ENCODE data around the gene TTI1. TPM values are rescaled to one million over a fixed set of nuclear protein-coding genes. Genes with fewer than 3 reads are reported as not detected.

TTI1 gene
- polyA plus RNA-seq, 1 of the 3 experiments (the other 2 are of a cell fraction), result 15.6 TPM

GRCh38 chr20:37997516-37997915 is 35.7 kb downstream of the TTI1 start:
- Histone ChIP-seq H3K27me3 (ENCODE audit: insufficient read depth) (no peaks in the 10 kb centered on the region), H4K20me1 (ENCODE audit: insufficient read depth) (peaks cover 6% of the 10 kb centered on the region; the same call in 1 of the 2 replicates), H3K27ac (ENCODE audit: low read depth in 2 of 2, low read length in 1 of 2) (no peak overlapping the region), H3K4me3 (ENCODE audit: low read depth in 2 of 2, low read length in 1 of 2) (no peak overlapping the region), H3K9ac (no peak overlapping the region), H3K4me2 (no peak overlapping the region), H3K9me3 (no peaks in the 10 kb centered on the region), H3K4me1 (ENCODE audit: control insufficient read depth in 1 of 2, insufficient read depth in 2 of 2, low read depth in 1 of 2, low read length in 1 of 2) (peaks cover 11 to 21% of the 10 kb centered on the region in 2 experiments), H3K79me2 (ENCODE audit: insufficient read depth) (no peaks in the 10 kb centered on the region), H2AFZ (ENCODE audit: low read depth) (no peak overlapping the region), H3F3A (replicated peaks; ENCODE audit: insufficient read depth) (peaks cover 14% of the 10 kb centered on the region), H3K9me2 (no peaks in the 10 kb centered on the region), H3K36me3 (replicated peaks in 1 of 2; ENCODE audit: control insufficient read depth in 1 of 2, insufficient read depth in 2 of 2, low read length in 1 of 2) (peaks cover 36 to 65% of the 10 kb centered on the region in 2 experiments)
- no peak for DNase-seq
- POLR2A ChIA-PET, result interaction anchor here (0.7 kb wide), 1 partner anchor 86 kb away, joined by 7 read pairs; no protein-coding TSS in a partner anchor
- TF ChIP-seq MEF2A (IDR thresholded peaks at IDR 0.05; ENCODE audit: borderline replicate concordance, low read depth), result no peak
- no peak for TF ChIP-seq ZBTB33 (IDR thresholded peaks at IDR 0.05; ENCODE audit: borderline replicate concordance, low read depth)
- TF ChIP-seq EP300 (IDR thresholded peaks at IDR 0.05; ENCODE audit: borderline replicate concordance in 1 of 2, low read depth in 1 of 2, low read length in 1 of 2), result no peak
- TF ChIP-seq SMC3 (IDR thresholded peaks at IDR 0.05; ENCODE audit: low read depth, low read length), result no peak
- no peak for TF ChIP-seq PBX3 (IDR thresholded peaks at IDR 0.05)
- TF ChIP-seq POLR2AphosphoS5 (IDR thresholded peaks at IDR 0.05; ENCODE audit: low read depth, low read length), result no peak
- TF ChIP-seq RXRA (IDR thresholded peaks at IDR 0.05; ENCODE audit: borderline replicate concordance, low read depth), result no peak
- TF ChIP-seq FOXM1 (IDR thresholded peaks at IDR 0.05; ENCODE audit: low read depth), result no peak
- no peak for TF ChIP-seq JUND (IDR thresholded peaks at IDR 0.05)
- WGBS (ENCODE audit: low lambda C conversion rate), result 98% methylated on average over 3 of the region's 3 CpGs
- CTCF ChIA-PET, result interaction anchor here (1.0 to 2.3 kb wide), 7 partner anchors 10 to 433 kb away, joined by 4 to 18 read pairs (median 7); partner anchors contain the start of gene VSTM2L

- WGBS (ENCODE audit: low lambda C conversion rate), result 93% methylated on average over 9 of the region's 9 CpGs
- H2AFZ ChIP-seq (ENCODE audit: low read depth), result no peak overlapping the region
- no peaks in the 10 kb centered on the region for H3K9me2 ChIP-seq
- DNase-seq, result no peak
- H3K79me2 ChIP-seq (ENCODE audit: insufficient read depth), result no peaks in the 10 kb centered on the region
- no peak overlapping the region for H3K4me3 ChIP-seq (ENCODE audit: low read depth in 2 of 2, low read length in 1 of 2)
- peaks cover 3% of the 10 kb centered on the region for H3F3A ChIP-seq (replicated peaks; ENCODE audit: insufficient read depth)
- peaks cover 8 to 22% of the 10 kb centered on the region in 2 experiments; a peak in 3 of 4 replicates for H3K4me1 ChIP-seq (ENCODE audit: control insufficient read depth in 1 of 2, insufficient read depth in 2 of 2, low read depth in 1 of 2, low read length in 1 of 2)
- H3K9me3 ChIP-seq, result no peaks in the 10 kb centered on the region
- H3K36me3 ChIP-seq (replicated peaks in 1 of 2; ENCODE audit: control insufficient read depth in 1 of 2, insufficient read depth in 2 of 2, low read length in 1 of 2), result peaks cover 36 to 67% of the 10 kb centered on the region in 2 experiments
- H3K27me3 ChIP-seq (ENCODE audit: insufficient read depth), result no peaks in the 10 kb centered on the region
- no peak overlapping the region for H3K4me2 ChIP-seq
- POLR2A ChIA-PET, result no interaction called here
- CTCF ChIA-PET, result interaction anchor here (0.7 to 5.6 kb wide), 7 partner anchors 11 to 431 kb away, joined by 3 to 65 read pairs (median 5); partner anchors contain the start of gene VSTM2L
- H3K27ac ChIP-seq (ENCODE audit: low read depth in 2 of 2, low read length in 1 of 2), result no peak overlapping the region
- no peak overlapping the region for H3K9ac ChIP-seq
- peaks cover 2% of the 10 kb centered on the region; the same call in 1 of the 2 replicates for H4K20me1 ChIP-seq (ENCODE audit: insufficient read depth)
- no peak for TF ChIP-seq REST (IDR thresholded peaks at IDR 0.05; ENCODE audit: low read depth, low read length)
- TF ChIP-seq YY1 (IDR thresholded peaks at IDR 0.05; ENCODE audit: low read depth), result no peak
- no peak for TF ChIP-seq FOXJ3 (CRISPR knock-in tag; IDR thresholded peaks at IDR 0.05)
- no peak for TF ChIP-seq SMC3 (IDR thresholded peaks at IDR 0.05; ENCODE audit: low read depth, low read length)
- TF ChIP-seq EP300 (IDR thresholded peaks at IDR 0.05; ENCODE audit: borderline replicate concordance in 1 of 2, low read depth in 1 of 2, low read length in 1 of 2), result no peak
- no peak for TF ChIP-seq RXRA (IDR thresholded peaks at IDR 0.05; ENCODE audit: borderline replicate concordance, low read depth)
- no peak for TF ChIP-seq RCOR1 (IDR thresholded peaks at IDR 0.05; ENCODE audit: low read length)
- TF ChIP-seq SIN3A (IDR thresholded peaks at IDR 0.05; ENCODE audit: borderline replicate concordance, low read depth, low read length), result no peak
- no peak for TF ChIP-seq TAF1 (IDR thresholded peaks at IDR 0.05; ENCODE audit: borderline replicate concordance, low read depth, low read length)
- no peak for TF ChIP-seq CTCF (IDR thresholded peaks at IDR 0.05)
Observed at GRCh38 chr20:37995856-37996605, 37.2 kb downstream of the TTI1 start.
